CD4-positive, alpha-beta T cell treated with Interleukin-15 for 1 hour (primary cell): ENCODE data around the gene FBRSL1.
"Not testable (repeated sequence)": the region's sequence is repeated elsewhere in the genome, so short reads cannot be mapped to it uniquely, and the experiment has no call there.

ENCODE experiments used
- DNase-seq: peaks from one replicate; pipeline ENCODE4 v3.0.0-alpha.2; 2020

The FBRSL1 gene

GRCh38 chr12:132528564-132529106, 38.7 kb downstream of the FBRSL1 start:
- no peak for DNase-seq

DNA sequence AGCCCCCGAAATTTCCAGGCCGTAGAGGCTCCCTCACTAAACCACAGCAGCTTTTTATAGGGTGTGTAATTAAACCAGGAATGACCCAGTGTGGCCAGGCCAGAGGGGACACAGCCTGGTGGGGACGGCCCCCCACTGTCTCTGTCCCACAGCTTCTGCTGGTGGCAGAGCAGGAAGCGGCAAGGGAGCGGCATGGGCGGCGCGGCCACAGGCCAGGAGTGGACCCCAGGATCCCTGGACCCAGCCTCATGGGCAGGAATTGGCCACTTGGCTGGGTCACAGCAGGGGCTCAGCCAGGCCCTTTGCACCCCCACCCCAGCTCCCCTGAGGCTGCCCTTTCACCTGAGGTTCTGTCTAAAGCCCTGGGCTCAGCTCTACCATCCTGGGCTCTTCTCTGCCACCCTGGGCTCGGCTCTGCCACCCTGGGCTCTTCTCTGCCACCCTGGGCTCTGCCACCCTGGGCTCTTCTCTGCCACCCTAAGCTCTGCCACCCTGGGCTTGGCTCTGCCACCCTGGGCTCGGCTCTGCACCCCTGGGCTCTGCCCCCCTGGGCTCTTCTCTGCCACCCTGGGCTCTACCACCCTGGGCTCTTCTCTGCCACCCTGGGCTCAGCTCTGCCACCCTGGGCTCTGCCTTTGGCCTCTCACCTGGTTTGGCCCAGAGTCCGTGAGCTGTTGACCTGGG, 39.3 kb downstream of the FBRSL1 start:
- DNase-seq, result no peak

GRCh38 chr12:132529906-132530305, 40.0 kb downstream of the FBRSL1 start:
- DNase-seq, result no peak

DNA sequence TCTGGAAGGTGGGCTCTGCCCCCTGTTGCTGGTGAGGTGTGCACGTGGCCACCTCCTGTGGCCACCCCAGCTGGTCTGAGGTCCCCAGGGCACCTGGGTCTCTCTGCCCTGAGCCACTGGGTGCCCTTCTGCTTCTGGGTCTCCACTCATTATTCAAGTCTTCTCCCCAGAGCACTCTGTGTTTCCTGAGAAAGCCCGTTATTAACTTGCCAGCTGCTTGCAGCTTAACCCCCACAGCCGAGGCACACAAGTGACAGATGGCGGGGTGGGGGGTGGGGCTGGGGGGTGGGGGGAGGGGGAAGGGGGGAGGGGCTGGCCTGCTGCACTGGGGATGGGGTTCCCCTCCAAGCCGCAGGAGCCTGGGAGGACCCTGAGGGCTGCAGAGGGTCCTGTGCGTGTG, 40.5 kb downstream of the FBRSL1 start:
- DNase-seq, result no peak

- DNase-seq, result no peak
Observed at GRCh38 chr12:132530851-132531250, 40.9 kb downstream of the FBRSL1 start.

DNA sequence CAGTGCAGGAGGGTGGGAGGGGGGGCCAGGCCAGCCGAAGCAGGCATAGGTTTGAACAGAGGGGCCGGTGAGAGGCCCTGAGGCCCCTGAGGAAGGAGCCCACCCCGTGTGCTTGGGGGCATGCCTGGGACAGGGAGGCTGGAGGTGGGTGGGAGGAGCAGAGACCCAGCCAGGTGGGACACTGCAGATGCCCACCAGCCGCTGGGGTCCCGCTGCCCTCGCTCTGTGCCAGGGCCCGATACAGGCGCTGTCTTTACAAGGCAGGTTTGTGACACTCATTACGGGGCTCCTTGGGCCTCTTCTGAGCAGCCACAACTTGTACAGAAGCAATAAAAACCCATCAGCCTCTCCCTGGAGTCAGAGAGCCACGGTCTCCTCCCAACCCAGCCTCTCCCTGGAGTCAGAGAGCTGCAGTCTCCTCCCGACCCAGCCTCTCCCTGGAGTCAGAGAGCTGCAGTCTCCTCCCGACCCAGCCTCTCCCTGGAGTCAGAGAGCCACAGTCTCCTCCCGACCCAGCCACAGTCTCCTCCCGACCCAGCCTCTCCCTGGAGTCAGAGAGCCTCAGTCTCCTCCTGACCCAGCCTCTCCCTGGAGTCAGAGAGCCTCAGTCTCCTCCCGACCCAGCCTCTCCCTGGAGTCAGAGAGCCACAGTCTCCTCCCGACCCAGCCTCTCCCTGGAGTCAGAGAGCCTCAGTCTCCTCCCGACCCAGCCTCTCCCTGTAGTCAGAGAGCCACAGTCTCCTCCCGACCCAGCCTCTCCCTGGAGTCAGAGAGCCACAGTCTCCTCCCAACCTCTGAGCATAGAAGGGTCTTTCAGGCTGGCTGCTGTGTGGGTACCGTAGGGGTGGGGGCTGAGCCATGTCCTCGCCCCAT, 43.0 kb downstream of the FBRSL1 start:
- DNase-seq, result not testable (repeated sequence)

GRCh38 chr12:132533584-132533958, 43.6 kb downstream of the FBRSL1 start:
- DNase-seq, result no peak

DNA sequence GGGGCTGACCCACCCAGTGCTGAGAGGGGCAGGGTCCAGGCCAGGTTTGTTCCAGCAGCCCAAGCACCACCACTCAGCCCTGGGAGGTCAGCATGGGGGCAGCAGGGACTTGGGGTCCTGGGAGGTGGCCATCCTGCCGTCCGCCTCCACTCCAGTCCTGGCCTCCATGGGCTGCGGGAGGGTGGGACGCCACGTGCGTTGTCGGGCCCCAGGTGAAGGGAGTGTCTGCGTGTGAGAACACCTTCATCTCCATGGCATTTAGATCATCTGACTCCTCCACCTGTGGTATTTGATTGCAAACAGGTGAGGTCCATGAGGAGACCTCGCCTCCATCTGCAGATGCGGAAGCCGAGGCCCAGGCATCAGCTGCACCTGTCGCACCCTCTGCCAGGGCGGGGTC, 44.1 kb downstream of the FBRSL1 start:
- DNase-seq, result no peak

DNA sequence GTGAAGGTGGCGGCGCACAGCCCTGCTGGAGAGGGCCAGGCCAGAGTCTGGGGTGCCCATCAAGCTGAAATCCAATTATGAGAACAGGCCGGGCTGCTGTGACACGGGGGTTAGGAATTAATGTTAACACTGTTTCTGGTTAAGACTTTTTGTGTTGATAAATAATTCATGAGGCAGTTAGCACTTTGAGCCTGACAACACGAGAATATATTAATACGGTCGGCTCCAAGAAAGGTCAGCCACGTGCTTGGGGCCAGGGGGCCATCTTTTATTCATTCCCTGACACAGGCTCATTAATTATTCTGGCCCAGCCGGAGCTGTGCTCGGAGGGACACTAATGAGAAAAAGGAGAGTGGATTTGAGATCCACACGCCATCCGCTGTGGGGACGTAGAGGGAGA, 45.1 kb downstream of the FBRSL1 start:
- no peak for DNase-seq

- DNase-seq, result no peak
Observed at GRCh38 chr12:132536102-132536876, 46.3 kb downstream of the FBRSL1 start.

GRCh38 chr12:132537049-132537448, 47.1 kb downstream of the FBRSL1 start:
- DNase-seq, result no peak

GRCh38 chr12:132537836-132538662, 48.1 kb downstream of the FBRSL1 start:
- DNase-seq, result no peak

DNA sequence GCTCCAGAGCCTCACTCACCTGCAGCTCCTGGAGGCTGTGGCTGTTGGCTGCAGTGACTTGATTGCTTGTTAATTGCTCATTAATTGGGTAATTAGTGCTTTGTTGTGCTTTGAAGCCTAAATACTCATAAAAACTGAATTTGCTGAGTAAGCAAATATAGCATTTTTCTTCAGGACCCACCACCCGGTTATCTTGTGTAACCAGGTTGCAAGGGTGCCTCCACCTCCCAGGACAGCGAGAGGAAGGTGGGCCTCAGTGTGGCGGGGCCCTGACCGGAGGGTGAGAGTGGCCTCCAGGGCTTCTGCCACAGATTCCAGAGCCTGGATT, 48.7 kb downstream of the FBRSL1 start:
- DNase-seq, result no peak

- DNase-seq, result no peak
Observed at GRCh38 chr12:132539016-132539773, 49.2 kb downstream of the FBRSL1 start.

GRCh38 chr12:132540436-132540835, 50.5 kb downstream of the FBRSL1 start:
- no peak for DNase-seq

- no peak for DNase-seq
Observed at GRCh38 chr12:132541200-132541599, 51.2 kb downstream of the FBRSL1 start.

DNA sequence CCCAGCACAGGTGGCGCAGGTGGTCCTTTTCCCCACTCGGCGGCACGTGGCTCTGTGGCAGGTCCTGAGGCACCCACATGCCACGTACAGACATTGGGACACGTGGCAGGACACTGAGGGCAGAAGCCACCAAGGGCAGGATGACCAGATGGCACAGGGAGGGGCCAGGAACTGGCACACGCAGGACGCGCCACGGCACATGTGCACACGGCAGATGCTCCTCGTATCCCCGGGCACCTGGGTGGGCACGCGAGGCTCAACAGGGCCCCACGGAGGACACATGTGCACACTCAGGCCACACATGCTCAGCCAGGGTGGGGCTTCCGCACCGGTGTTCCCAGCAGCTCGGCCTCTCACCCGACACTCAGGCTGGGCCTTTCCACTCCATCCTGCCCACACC, 52.0 kb downstream of the FBRSL1 start:
- no peak for DNase-seq

DNA sequence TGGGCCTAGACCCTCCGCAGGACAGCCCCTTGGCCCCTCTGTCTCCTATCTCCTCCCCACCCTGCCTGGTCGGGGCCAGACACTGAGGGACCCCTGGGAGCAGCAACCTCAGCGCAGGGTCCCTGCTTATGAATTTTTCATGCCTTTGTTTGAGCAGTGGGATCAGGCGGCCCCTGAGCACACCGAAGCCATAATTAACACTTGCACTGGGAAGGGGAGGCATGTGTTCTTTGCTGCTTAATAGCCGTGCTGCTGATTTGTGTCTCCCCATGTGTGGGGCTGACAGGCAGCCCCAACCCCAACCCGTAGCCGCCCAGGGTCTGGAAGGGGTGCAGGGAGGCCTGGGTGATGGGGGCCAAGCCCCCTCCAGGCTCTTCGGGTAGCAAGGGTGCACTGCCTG, 52.7 kb downstream of the FBRSL1 start:
- no peak for DNase-seq

DNA sequence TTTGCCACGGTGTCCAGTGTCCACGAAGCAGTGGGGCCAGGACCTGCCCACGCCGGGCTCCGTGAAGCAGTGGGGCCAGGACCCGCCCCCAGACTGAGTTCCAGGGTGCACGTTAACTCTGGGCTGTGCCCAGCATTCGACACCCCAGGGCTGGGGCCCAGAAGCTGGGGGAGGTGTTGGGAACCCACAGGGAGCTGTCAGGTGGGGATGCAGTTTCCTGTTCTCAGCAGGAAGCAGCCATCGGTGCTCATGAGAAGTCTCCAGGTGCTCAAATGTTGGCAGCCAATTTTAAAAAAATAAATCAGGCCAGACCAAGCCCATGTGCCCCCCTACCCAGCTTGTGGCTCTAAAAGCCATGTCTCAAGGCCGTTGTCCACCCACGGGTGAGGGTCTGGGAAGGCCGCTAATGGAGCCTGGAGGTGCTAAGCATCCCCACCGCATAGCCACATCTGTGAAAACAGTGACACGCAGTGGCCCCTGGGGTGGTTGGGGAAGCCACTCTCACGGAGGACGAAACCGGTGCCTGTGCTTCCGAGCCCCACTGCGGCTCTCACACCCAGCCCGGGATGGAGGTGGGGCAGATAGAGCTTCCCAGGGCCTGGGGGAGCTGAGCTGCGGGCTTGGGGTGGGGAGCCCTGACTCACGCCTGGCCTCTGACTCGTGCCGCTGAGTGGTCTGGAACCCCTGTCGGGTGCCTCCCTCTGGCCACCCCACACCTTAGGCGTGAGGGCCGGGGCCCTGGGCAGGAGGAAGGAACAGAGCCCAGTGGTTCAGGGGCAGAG, 53.5 kb downstream of the FBRSL1 start:
- DNase-seq, result no peak

GRCh38 chr12:132544080-132544397, 54.1 kb downstream of the FBRSL1 start:
- DNase-seq, result no peak

DNA sequence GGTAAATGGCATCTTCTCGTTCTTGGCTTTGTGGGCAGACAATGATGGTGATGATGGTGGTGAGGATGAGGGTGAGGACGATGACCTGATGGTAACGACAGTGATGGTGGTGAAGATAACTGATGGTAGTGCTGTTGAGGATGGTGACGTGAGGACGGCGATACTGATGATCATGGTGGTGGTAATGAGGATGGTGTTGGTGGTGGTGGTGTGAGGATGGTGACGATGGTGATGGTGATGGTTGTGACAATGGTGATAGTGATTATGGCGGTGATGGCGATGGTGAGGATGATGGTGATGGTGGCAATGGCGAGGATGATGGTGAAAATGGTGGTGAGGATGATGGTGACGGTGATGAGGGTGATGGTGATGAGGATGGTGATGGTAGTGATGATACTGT, 54.5 kb downstream of the FBRSL1 start:
- DNase-seq, result no peak
